Cardiac septum (tissue), 1 donor: ENCODE data around the gene THAP8. TPM values are rescaled to one million over a fixed set of nuclear protein-coding genes. Genes with fewer than 3 reads are reported as not detected.

Source experiments
- DNase-seq: peaks from one replicate; pipeline ENCODE4 v3.0.0-alpha.2; 2020; ENCODE audit warnings: low spot score
- intact Hi-C: fragments of 100-400 bp; cut with DNase I; formaldehyde crosslinking; loops from one replicate; pipeline ENCODE4 v1.14.0; 2022
- long read RNA-seq: library from polyadenylated mRNA; unstranded; transcript quantifications from one replicate; pipeline ENCODE4 v2.0.0, GENCODE V29; 2021
- total RNA-seq: library from RNA; stranded (reverse); fragmentation: NEBNext Ultra II Directional; extraction: Animal tissue kit (Norgen Biotek cat#: 25700); gene quantifications from one replicate; pipeline ENCODE4 v1.2.1, GENCODE V29; 2021
- donor health status: DM: no; HTN: no; CAD: no.

THAP8 gene, protein sequence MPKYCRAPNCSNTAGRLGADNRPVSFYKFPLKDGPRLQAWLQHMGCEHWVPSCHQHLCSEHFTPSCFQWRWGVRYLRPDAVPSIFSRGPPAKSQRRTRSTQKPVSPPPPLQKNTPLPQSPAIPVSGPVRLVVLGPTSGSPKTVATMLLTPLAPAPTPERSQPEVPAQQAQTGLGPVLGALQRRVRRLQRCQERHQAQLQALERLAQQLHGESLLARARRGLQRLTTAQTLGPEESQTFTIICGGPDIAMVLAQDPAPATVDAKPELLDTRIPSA
- 3.9 TPM for total RNA-seq
- long read RNA-seq, transcript THAP8-201 (4 exons, 1,825 nt): major isoform, 8 of 18 reads
- long read RNA-seq, partial matches to known transcripts: 0 of 18 reads
- long read RNA-seq, other reads (novel, unspliced or antisense): 6 of 18 reads

DNA sequence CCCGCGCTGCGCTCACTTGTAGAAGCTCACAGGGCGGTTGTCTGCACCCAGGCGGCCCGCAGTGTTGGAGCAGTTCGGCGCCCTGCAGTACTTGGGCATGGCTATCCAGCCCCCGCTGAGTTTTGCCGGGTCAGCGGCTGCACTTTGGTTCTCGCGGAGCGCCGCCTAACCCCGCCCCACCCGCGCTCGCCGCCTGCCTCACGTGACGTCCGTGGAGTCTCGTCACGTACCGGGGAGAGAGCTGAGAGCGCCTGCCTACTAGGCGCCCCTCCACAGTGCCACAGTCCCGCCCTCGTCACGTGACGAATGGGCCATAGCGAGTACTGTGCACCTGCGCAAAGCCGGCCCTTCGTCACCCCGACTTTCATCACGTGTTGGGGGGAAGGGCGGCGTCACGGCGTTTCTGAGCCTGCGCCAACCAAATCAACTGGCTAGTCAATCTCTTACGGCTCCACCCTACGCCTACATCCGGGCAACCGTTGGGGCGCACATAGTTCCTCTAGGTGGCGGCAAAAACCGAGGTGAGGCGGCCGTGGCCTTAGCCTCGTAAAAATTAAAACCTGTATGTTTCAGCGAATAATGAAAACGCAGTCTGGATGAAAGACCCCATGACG, at the start of gene THAP8:
TSS of gene THAP8 (minus strand) at position 167 of the 614 bp plus-strand sequence. CDS start at position 99, 68 bp downstream.
- intact Hi-C loops: loop anchor here (2.0 kb wide), 1 partner anchor 61 kb away; the partner anchor contains the start of genes POLR2I and TBCB
- peak; percentile 100 for DNase-seq

DNA sequence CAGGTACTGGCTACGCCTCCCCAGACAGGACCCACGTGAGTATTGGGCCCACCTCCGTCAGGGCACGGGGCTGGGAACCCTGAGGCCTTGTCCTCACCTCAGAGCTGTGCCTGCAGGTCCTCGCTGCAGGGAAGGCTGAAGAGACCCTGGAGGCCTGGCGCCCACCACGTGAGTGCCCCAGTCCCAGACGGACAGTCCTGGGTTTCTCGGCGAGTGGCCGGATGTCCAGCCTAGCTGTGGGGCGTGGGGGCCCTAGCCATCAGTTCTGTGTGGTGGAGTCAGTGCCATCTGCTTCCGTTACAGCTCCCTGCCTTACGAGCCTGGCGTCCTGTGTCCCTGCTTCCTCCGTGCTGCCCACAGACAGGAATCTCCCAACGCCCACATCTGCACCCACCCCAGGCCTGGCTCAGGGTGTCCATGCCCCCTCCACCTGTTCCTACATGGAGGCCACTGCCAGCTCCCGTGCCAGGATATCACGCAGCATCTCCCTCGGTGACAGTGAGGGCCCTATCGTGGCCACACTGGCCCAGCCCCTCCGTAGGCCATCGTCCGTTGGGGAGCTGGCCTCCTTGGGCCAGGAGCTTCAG, 49.0 kb upstream of the THAP8 start:
- intact Hi-C loops: no loop called here
- DNase-seq: no peak

DNA sequence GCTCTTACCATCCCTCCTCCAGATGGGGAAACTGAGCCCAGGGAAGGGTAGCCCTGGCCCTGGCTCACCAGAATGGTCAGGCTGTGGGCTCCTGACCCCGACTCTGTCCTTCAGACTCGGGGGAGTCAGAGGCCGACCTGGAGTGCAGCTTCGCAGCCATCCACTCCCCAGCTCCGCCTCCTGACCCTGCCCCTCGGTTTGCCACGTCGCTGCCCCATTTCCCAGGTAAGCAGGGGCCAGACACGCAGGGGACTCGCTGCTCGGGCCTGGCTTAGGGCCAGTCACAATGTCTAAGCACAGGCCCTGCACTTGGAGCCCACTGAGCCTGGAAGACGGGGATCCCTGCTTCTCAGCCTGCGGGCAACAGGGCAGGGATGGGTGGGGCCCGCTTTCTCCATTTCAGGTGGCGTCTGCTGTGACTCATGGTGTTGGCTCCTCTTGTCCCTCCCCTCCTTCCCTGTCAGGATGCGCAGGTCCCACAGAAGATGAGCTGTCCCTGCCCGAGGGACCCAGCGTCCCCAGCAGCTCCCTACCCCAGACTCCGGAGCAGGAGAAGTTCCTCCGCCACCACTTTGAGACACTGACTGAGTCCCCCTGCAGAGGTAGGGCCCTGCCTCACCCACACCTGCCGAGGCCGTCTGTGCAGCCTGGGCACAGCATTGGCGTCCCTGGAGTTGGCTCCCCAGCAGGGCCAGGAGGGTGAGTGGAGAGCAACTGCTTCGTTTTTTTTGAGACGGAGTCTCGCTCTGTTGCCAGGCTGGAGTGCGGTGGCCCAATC, 47.7 kb upstream of the THAP8 start:
- DNase-seq: no peak
- intact Hi-C loops: no loop called here

DNA sequence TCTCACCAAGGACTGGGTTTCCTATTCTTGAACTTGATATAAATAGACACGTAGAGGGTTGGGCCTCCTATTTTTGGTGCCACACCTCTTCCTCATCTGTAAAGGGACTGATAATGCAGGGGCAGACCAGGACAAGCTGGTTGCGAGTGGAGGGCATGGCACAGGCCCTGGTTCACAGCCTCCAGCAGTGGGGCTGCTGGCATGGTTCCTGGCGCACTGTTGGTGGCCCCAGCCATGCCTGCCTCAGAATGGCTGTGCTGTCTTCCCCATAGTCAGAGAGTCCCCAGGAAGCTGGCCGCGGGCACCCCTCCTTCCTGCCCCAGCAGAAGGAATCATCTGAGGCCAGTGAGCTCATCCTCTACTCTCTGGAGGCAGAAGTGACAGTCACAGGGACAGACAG, 46.4 kb upstream of the THAP8 start:
- DNase-seq: peak; percentile 83
- intact Hi-C loops: no loop called here

DNA sequence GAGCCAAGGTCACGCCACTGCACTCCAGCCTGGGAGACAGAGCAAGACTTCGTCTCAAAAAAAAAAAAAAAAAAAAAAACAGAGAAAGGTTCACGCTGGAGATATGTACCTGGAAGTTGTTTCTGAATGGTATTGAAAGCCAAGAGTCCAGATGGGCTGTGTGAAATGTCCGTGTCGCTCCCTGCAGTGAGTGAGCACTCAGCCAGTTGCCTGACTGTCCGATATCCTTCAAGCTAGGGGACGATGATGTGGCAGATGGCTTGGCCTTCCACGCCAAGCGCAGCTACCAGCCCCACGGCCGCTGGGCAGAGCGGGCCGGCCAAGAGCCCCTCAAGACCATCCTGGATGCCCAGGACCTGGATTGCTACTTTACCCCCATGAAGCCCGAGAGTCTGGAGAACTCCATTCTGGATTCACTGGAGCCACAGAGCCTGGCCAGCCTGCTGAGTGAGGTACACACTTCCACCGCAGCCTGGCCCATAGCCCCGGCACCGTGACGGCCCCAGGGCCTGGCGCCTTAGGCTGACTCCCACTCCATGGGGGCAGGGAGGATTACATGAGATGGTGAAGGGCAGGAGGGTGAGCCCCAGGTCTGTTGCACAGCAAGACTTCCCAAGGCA, 45.2 kb upstream of the THAP8 start:
- no peak for DNase-seq
- intact Hi-C loops: no loop called here

DNA sequence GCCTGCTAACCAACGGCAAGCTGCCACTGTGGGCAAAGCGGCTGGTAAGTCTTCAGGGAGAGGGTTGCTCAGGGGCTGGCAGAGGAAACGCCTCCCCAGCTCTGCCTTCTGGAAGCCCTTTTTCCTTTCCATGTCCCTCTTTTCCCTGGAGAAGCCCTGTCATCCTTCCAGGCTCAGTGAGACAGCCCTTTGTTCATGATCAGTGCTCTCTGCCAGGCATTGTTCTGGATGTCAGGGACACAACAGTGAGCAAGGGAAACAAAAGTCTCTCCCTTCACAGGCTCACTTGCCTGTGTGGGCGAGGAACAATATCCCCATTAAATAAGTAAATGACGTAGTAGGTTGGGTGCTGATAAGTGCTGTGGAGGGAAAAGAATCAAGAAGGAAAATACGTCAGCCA, 43.0 kb upstream of the THAP8 start:
- intact Hi-C loops: no loop called here
- no peak for DNase-seq

DNA sequence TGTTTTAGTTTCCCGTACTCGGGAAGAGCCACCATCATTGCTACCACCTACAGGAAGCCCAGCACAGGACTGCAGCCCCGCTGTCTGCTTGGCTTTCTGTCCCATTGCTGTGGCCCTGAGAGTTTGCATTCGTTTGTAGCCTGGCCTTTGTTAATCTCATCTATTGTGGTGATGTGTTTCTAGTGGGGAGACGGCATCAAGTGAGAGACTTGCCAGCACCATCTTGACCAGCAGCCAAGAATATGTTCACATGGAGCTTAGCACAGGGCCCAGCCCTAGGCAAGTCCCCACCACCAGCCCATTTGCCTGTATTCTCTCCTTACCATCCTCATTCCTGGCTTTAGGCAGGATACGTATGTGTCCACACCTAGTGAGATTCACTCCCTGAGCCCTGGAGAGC, 39.6 kb upstream of the THAP8 start:
- intact Hi-C loops: no loop called here
- no peak for DNase-seq

DNA sequence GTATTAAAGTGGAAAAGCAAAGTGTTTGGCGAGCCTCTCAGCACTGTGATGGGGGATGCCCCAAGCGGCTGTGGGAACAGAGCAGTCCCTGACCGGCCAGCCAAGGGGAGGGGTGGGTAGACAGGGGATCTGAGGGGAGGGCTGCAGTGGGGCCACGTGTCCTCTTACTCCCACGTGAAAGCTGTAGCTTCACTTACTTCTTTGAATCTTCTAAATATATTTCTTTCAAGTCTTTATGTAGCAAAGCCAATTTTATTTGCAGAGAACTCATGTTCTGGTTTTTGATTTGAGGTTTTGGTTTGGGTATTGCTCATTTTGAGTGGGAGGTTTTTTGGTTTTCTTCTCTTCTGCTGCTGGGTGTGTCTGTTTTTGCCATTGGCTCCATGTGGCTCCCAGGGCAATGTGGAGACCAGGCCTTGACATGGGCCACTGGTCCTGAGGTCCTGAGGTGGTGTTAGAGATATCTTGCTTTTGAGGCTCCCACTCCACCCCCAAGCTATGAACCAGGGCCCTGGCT, 39.1 kb upstream of the THAP8 start:
- DNase-seq: no peak
- intact Hi-C loops: no loop called here

DNA sequence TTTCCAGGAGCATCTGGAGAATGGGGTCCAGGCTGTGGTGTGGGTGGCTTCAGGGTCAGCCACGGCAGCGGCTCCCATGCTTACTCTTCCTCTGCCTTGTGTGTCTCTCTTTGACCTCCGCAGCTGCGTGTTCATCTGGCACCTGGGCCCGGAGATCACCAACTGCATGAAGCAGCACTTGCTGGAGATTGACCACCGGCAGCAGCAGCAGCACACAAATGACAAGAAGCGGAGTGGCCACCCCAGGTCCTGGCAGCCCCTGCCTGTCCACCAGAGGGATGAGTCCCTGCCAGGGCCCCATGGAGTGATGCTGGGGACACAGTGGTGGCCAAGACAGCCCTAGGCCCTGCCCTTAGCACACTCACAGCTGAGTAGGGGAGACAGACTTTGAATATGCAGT, 38.5 kb upstream of the THAP8 start:
- intact Hi-C loops: no loop called here
- no peak for DNase-seq

DNA sequence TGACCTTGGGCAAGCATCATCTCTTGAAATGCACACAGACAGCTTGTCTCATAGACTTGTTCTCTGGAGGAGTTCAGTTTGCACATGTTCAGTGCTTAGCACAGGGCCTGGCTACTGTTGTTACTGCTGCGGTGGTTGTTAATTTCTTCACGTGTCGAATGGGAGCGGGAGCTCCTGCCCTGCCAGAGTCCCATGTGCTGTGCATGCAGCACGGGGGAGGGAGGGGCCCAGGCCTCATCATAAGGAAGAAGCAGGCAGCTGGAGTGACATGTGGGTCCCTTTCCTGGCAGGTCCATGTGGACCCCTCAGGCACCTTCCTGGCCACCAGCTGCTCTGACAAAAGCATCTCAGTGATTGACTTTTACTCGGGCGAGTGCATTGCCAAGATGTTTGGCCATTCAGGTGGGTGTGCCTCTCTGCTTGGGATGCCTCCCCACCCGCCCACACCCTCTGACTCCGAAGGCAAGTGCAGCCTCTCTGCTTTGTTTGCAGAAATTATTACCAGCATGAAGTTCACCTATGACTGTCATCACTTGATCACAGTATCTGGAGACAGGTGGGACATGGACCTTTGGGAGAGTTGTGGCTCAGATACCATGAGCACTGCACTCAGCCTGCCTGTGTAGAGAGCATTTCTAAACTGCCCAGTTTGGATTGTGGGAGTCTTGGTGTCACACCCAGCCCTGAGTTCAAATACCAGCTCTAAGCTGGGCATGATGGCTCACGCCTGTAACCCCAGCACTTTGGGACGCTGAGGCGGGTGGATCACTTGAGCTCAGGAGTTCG, 37.0 kb upstream of the THAP8 start:
- intact Hi-C loops: no loop called here

DNA sequence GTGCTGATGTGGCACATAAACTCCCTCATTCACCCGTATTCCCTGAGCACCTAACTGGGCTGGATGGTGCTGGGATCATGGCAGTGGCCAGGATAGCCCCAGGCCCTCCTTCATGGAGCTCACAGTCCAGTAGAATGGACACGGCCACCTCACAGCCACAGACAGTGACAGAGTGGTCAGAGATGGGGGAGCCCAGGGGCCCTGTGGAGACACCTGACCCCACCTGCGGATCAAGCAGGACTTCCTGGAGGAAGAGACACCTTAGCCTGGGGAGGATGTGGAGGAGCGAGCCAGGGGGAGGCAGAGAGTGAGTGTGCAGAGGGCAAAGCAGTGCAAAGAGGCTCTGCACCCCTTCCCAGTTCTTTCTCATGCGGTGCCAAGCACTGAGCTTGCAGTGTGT, 35.8 kb upstream of the THAP8 start:
- intact Hi-C loops: no loop called here
- no peak for DNase-seq

More for the DNA sequence above, 37.0 kb upstream of the THAP8 start:
- no peak for DNase-seq

DNA sequence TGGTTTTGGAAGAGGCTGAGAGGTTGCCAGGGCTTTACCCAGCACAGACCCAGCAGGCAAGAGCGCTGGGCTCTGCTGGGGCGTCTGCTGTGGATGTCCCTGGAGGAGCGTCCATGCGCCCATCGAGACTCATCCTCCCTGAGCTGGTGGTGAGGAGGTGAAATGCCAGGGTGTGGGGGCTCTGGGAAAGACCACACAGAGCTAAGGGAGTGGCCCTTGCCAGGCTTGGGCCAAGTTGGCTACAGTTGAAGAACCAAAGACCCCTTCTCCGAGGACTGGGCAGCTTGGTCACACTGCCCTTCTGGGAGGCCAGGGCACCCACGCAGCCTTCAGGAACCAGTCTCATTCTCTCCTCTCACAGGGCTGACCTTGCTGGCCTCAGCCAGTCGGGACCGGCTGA, 32.2 kb upstream of the THAP8 start:
- DNase-seq: no peak

DNA sequence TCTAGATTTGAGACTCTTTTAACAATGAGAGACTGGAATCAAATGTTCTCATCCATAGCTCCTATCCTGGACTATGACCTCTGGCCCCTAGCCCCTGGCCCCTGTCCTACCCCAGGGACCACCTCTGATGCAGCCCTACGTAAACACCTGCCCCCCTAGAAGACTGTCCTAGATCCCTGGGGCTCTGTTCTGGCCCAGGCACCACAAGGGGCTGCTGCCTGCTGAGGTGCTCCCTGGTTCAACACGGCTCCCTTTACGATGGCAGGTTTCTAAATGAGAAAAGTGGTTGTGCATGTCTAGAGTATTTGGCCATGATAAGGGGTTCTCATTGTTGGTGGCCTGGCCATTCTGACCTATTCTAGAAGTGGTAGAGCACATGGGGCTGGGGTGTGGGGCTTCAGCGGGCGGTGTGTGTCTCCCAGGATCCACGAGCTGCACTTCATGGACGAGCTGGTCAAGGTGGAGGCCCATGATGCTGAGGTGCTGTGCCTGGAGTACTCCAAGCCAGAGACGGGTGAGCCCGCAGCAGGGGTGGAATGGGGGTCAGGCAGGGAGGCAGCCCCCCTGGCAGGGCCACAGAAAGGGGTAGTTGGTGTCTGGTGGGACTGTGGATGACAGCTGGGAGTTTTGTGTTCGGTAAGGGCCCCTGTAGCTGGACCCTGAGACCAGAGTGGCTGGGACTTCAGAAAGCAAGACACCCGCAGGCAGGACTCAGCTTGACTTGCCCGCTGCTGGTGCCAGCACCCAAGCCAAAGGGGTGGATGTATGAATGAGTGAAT, 30.3 kb upstream of the THAP8 start:
- intact Hi-C loops: no loop called here
- DNase-seq: no peak

More for the DNA sequence above, 32.2 kb upstream of the THAP8 start:
- intact Hi-C loops: no loop called here

DNA sequence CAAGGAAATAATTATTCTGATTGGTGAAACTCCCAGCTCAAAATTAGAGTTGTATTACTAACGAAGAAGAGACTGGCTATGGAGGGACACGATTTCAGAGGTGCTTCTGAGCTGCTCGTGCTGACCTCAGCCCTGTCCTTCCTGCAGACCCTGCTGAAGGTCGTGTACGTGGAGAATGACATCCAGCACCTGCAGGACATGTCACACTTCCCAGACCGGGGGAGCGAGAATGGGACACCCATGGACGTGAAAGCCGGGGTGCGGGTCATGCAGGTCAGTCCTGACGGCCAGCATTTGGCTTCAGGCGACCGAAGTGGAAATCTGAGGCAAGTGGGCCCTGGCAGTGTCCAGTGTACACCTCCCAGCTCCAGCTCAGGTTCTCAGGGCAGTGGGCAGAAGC, 28.8 kb upstream of the THAP8 start:
- DNase-seq: no peak
- intact Hi-C loops: no loop called here

DNA sequence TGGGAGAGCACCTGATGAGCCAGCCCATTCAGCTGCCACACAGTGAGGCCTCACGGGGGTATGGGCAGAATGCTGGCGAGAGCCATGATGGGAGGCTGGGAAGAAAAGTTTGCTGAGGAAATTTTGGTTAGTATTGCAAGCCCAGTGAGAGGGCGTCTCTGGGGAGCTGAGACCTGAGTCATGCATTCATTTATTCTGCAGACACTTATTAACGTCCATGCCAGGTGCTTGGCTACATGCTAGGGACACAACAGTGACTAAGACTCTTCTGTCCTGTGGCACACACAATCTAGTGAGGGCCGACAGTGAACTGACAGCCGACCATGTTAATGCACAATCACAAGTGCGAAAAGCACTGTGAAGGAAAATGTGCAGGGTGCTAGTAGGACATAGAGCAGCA, 27.8 kb upstream of the THAP8 start:
- intact Hi-C loops: no loop called here
- DNase-seq: no peak

DNA sequence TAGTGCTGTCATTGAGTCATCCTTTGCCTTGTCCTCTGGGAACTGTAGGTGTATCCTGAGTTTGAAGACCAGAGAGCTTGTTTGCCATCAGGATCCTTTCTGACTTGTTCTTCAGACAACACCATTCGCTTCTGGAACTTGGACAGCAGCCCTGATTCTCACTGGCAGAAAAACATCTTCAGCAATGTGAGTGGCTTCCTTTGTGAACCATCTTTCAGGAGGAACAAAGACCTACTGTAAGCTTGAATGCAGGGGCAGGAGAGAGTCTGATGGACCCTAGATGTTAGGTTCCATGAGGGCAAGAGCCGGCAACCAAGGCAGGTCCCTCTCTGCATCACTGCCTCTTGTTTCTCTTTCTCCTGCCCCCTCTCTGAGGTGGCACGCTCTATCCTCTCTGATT, 27.3 kb upstream of the THAP8 start:
- DNase-seq: no peak
- intact Hi-C loops: no loop called here

DNA sequence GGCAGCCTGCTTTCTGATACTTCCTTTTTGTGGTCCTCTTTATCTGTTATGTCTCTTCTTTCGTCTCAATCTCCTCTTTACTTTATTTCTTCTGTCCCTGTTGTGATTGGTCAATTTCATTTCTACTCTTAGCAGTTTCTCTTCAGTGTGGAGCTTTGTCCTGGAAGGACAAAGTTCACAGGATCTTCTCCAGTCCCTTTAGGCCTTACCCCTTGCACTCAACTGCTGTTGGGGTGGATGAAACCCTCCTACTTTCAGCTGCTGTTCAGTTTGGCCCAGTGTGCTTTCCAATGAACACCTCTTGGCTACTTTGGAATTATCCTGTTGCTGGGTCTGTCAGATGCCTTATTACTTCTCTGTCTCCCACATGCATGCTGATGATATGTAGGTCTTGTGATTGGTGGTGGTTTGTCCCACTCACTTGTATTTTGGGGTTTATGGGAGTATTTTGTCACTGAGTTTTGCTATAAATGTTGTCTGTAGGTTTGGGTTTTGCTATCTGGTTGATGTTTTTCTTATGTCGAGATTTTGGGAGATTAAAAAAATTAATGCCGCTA, 25.4 kb upstream of the THAP8 start:
- no peak for DNase-seq
- intact Hi-C loops: no loop called here
